ENCODE measurements around the gene AMTN.

DNA sequence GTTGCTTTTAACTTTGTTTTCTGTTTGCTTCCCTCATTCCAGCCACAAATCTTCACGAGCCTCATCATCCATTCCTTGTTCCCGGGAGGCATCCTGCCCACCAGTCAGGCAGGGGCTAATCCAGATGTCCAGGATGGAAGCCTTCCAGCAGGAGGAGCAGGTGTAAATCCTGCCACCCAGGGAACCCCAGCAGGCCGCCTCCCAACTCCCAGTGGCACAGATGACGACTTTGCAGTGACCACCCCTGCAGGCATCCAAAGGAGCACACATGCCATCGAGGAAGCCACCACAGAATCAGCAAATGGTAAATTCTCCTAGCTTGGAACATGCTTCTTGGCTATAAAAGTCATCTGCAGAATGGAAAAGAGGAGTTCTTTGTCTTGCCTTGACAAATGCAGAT lies 12.6 kb downstream of the AMTN start:
- no peak for TF ChIP-seq POLR2AphosphoS5 (IDR thresholded peaks at IDR 0.05; ENCODE audit: low read depth, low read length)
- no peak for TF ChIP-seq TAF1 (IDR thresholded peaks at IDR 0.05; ENCODE audit: borderline replicate concordance, insufficient read depth, low read length)

All from PFSK-1 (cell line).